ENCODE measurements around the gene SMCO2.

The SMCO2 gene

DNA sequence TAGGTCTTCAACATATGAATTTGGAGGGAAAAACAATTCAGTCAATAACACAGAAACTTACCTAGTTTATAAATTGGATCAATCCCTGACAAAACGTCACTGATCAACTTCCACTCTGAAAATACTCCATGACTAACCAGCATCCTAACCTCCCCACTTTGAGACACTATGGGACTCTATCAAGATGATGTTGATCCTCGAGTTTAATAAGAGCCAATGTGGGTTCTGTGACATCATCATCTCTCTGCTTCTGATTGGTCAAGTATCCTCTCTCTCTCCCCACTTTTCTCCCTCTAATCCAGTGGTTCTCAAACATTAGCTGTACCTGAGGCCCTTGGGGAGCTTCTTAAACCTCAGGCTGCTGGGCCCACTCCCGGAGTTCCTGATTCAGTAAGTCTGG lies at the start of gene SMCO2:
Gene SMCO2 (plus strand): TSS at position 301 of the 400 bp plus-strand sequence. CDS start 23,896 bp downstream, outside the sequence.
- TF ChIP-seq, protein P1, sequence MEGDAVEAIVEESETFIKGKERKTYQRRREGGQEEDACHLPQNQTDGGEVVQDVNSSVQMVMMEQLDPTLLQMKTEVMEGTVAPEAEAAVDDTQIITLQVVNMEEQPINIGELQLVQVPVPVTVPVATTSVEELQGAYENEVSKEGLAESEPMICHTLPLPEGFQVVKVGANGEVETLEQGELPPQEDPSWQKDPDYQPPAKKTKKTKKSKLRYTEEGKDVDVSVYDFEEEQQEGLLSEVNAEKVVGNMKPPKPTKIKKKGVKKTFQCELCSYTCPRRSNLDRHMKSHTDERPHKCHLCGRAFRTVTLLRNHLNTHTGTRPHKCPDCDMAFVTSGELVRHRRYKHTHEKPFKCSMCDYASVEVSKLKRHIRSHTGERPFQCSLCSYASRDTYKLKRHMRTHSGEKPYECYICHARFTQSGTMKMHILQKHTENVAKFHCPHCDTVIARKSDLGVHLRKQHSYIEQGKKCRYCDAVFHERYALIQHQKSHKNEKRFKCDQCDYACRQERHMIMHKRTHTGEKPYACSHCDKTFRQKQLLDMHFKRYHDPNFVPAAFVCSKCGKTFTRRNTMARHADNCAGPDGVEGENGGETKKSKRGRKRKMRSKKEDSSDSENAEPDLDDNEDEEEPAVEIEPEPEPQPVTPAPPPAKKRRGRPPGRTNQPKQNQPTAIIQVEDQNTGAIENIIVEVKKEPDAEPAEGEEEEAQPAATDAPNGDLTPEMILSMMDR (IDR thresholded peaks at IDR 0.05; ENCODE audit: borderline replicate concordance, insufficient read depth, low read depth, low read length) = no peak
- no peak within 1 kb of the TSS for H3K4me3 ChIP-seq (ENCODE audit: low read depth, low read length)

DNA sequence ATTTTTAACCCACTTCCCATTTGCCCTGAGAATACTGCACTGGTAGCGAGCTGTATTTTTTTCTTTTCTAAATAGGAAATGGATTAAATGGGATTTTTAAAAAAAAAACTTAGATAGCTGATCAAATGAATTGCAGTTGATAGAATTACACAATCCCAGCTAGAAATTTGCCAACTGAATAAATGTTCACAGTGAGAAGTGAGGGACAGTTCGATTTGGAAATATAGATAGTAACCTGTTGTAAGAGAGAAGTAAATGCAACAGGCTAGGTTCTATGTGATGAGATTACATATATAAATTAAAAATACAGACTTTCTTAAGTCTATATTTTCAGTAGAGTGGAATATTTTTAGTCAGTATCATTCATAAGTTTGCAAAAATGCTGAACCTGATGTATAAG lies 48.1 kb upstream of the SMCO2 start:
- TF ChIP-seq, protein P1 (IDR thresholded peaks at IDR 0.05; ENCODE audit: borderline replicate concordance, insufficient read depth, low read depth, low read length) = no peak
- no peak overlapping the region for H3K4me3 ChIP-seq (ENCODE audit: low read depth, low read length)

DNA sequence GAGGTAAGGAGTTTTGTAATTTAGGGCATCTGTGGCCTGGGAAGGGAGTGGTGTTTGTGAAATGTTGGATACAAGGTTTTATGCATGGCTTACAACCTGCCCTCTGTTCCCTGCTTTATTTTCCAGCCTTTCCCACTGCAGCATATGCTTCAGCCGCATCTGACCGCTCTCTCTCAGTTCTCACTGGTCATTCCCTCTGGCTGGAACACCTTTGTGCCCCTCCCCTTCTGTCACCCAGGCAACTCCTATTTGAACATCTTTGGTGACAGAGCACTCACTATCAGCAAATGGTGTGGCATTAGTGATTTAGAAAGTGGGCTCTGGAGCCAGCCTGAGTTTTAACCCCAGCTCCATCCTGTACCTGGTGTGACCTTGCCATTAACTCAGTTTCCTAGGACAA lies 47.5 kb upstream of the SMCO2 start:
- H3K4me3 ChIP-seq (ENCODE audit: low read depth, low read length) = no peak overlapping the region
- TF ChIP-seq, protein P1 (IDR thresholded peaks at IDR 0.05; ENCODE audit: borderline replicate concordance, insufficient read depth, low read depth, low read length) = no peak

DNA sequence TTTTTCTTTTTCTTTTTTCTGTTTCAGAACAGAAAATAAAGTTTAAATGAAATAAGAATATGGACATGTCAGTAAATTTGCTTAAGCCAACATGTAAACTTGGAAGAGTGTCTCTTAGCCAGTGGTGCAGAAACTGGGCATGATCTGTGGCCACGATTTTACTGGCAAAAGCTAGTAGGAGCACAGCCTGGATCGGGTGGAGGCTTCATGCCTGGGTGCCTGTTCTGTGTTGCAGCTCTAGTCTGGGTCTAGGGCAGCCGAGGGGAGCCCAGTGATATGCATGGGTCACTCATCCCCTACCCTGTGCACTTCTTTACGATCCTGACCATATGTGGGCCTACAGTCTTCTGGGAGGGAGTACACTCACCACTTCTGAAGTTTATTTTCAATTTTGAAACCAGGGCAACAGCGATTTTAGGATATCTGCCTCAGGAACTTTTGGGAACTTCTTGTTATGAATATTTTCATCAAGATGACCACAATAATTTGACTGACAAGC lies 45.6 kb upstream of the SMCO2 start:
- H3K4me3 ChIP-seq (ENCODE audit: low read depth, low read length) = no peak overlapping the region
- TF ChIP-seq, protein P1 (IDR thresholded peaks at IDR 0.05; ENCODE audit: borderline replicate concordance, insufficient read depth, low read depth, low read length) = no peak

DNA sequence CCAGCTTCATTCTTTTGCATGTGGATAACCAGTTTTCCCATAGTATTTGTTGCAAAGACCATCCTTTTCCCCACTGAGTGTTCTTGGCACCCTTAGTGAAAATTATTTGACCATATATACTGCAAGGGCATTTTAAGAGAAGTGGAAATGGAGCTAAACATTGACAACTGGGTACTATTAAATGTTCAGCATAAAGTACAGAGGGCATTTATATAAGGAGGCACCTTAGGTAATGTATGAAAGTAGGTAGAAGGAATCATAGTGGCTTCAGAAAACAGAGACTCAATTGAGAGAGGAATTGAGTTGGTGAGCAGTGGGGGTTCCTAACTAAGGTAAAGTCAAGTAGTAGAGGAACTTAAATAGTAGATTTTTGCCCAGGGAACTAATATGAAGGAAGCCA lies 34.5 kb upstream of the SMCO2 start:
- TF ChIP-seq, protein P1 (IDR thresholded peaks at IDR 0.05; ENCODE audit: borderline replicate concordance, insufficient read depth, low read depth, low read length) = no peak
- no peak overlapping the region for H3K4me3 ChIP-seq (ENCODE audit: low read depth, low read length)

DNA sequence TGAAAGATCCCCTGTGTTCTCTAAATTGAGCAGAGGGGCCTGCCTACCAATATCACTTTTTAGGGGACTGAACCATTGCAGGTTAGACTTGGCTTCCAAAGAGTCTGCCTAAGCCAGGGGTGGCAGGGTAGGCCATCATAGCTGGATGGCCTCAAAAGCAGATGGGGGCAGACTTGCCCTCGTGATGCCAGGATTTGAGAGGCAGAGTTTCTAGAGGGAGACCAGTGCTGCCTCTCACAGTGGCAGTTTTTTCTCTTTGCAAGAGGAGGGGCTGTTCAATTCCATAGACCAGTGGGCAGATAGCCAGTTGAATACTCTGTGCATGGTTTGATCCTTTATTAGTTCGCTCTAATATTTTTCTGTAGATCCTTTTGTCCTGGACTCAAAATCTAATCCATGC lies 23.8 kb upstream of the SMCO2 start:
- no peak overlapping the region for H3K4me3 ChIP-seq (ENCODE audit: low read depth, low read length)
- TF ChIP-seq, protein P1 (IDR thresholded peaks at IDR 0.05; ENCODE audit: borderline replicate concordance, insufficient read depth, low read depth, low read length) = no peak

DNA sequence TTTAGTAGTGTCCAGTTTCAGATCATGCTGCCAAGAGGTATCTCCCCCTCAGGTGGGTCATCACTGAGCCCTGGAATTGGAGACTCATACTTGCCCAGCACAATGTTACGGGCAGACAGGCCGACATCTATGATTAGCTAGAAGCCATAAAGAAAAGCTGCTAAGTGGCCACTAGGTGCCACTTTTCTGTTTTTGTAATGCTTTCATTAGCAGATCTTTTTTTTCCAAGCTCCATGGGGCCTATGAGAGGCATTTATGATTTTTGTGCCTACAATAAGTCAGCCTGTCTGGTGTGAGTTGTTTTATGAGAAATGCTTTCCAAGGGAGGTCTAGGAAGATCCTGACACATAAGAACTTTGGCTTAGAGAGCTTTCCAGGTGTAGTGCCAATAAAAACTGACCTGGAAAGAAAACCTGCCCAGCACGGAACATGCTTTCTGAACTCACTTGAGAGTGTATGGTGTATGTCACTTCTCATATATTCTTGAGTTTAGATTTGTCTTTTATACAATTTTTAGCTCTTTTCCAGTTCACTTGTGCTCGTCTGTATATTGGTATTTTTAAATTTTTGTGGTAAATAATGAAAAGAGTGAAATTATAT lies 21.8 kb upstream of the SMCO2 start:
- TF ChIP-seq, protein P1 (IDR thresholded peaks at IDR 0.05; ENCODE audit: borderline replicate concordance, insufficient read depth, low read depth, low read length) = 0 out of 2 replicates have a peak, but pooled peaks have one; percentile 31
- H3K4me3 ChIP-seq (ENCODE audit: low read depth, low read length) = no peak overlapping the region

Measured in GM12875 (cell line).